Measurements from ENCODE around the gene HOXB8.

HOXB8 gene

DNA sequence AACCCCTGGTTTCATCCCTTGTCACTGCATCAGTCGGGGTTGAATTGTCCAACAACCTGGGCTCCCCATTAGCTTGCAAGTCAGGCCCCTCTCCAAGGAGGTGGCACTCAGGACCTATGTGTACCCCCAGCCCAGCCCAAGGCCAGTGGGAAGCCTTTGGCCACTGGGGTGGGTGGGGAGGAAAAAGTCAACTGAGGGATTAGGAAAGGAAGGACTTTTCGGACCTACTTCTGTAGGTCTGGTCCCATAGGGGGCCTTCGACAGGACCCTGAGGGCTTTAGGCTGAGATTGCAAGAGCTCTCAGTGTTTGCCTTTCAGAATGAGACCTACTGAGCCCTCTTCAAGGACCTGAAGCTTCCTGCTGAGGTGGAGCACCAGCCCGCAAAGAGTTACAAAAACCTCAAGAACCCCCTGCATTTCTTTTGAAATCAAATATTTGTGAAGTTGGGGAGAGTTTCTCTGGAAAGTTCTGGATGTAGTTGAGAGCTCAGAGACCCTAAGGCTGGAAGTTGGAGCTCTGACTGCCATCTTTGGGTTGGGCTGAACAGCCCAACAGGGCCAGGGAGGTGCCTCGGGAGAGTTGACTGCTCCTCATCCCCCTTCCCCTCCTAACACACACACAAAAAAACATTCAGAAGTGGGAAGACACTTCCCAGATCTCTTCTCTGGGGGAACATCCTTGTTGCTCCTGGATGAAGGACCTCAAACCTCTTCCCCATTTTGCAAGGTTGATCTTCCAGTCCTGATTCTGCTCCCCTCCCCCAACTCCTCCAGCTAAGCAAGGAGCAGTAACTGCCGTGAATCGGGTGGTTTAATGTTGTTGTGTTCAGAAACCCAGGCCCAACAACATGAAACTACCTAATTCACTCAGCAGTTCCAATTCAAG lies 16.8 kb upstream of the HOXB8 start:
- DNase-seq: no peak
- no peak overlapping the region for H3K27ac Mint-ChIP-seq
- no peaks in the 10 kb centered on the region for H3K36me3 Mint-ChIP-seq
- no peak overlapping the region for H3K4me3 Mint-ChIP-seq
- no peaks in the 10 kb centered on the region for H3K9me3 Mint-ChIP-seq
- CTCF ChIA-PET: interaction anchor here (1.2 to 1.9 kb wide), 4 partner anchors 11 to 41 kb away, joined by 3 to 5 read pairs (median 4); no protein-coding TSS in a partner anchor
- H3K27me3 Mint-ChIP-seq: peaks cover 100% of the 10 kb centered on the region
- peaks cover 18% of the 10 kb centered on the region for H3K4me1 Mint-ChIP-seq

DNA sequence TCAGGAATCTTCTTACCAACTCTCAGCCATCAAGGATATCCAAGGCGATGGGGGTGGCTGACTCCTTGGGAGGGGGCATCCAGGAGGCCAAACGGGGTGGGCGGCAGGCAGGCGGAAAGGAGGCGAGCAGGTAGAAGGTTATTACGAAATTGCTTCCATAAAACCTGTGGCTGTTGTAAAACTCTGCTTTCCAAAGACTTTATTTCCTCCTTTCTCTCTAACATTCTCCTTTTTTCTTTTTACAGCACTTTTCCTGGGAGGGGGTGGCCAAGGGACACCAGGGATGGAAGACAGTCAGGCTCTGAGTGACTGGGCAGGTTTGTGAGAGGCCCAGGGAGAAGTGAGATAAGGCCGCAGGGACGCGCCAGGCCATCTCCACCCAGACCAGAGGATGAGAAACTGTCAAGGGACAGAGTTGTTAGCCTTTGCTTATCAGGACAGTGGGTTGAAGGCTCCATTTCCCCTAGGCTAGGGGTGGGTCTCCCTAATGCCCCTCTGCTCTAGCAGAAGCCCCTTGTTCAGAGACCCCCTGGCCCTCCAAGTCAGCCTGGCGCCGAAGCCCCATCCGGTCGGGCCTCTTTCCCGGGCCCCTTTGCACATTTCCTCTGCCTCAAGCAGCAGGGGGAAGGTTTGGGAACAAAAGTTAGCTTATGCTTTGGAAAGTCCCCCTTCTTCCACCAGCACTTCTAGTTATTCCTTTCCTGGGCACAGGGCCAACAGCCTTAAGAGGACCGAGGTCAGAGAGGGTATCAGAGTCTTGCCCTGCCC lies 16.0 kb upstream of the HOXB8 start:
- no peak for DNase-seq
- H3K27ac Mint-ChIP-seq: no peak overlapping the region
- H3K9me3 Mint-ChIP-seq: no peaks in the 10 kb centered on the region
- H3K4me3 Mint-ChIP-seq: no peak overlapping the region
- peaks cover 100% of the 10 kb centered on the region for H3K27me3 Mint-ChIP-seq
- no peaks in the 10 kb centered on the region for H3K36me3 Mint-ChIP-seq
- CTCF ChIA-PET: interaction anchor here (1.2 to 1.3 kb wide), 2 partner anchors 29 to 40 kb away, joined by 4 read pairs; no protein-coding TSS in a partner anchor
- H3K4me1 Mint-ChIP-seq: peaks cover 17% of the 10 kb centered on the region

DNA sequence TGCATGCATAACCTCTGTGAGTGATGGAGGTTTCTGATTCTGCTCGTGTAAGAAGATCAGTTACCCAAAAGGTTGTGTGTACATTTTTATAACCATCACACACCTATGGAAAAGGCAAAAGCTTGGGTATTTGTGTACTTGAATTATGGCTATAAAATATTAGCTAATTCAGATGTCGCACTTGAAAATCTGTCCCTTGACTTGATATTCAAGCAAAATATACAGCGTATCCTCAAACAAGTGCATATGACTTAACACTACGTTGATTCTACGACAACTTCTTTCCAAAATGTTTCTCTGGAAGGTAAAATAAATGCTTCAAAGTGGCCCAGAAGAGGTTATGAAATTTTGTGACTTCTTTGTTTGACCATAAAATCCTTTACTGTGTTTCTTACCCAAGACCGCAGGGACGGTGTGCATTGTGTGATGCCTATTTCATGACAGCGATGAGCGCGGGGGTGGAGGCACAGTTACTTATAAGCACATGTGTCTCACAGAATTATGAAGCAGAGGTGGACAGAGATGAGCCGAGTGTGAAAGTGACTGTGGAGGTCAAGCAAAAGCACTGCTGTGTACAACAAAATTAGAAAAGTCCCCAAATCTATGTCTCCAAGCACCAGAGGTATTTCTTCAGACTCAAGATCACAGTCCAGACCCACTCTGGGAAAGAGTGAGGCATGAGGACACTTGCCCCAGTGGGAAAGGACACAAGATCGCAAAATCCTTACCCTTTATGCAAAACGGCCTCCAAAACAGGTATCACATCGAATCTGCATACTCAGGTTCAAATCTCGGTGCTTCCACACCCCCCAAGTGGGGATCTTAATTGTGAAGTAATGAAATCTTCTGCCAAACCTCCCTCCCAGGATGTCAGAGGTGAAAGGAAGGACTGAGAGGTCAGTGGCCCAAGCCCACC lies 15.2 kb upstream of the HOXB8 start:
- no peaks in the 10 kb centered on the region for H3K9me3 Mint-ChIP-seq
- no peak overlapping the region for H3K4me3 Mint-ChIP-seq
- H3K27ac Mint-ChIP-seq: no peak overlapping the region
- DNase-seq: no peak
- H3K27me3 Mint-ChIP-seq: peaks cover 100% of the 10 kb centered on the region
- no peaks in the 10 kb centered on the region for H3K36me3 Mint-ChIP-seq
- peaks cover 20% of the 10 kb centered on the region for H3K4me1 Mint-ChIP-seq
- CTCF ChIA-PET: no interaction called here

GRCh38 chr17:48629411-48629759 lies 14.3 kb upstream of the HOXB8 start:
- Mint-ChIP-seq H3K36me3 (no peaks in the 10 kb centered on the region), H3K4me1 (peaks cover 20% of the 10 kb centered on the region), H3K27ac (no peak overlapping the region), H3K9me3 (no peaks in the 10 kb centered on the region), H3K4me3 (no peak overlapping the region), H3K27me3 (peaks cover 100% of the 10 kb centered on the region)
- CTCF ChIA-PET: interaction anchor here (1.2 kb wide), 1 partner anchor 18 kb away, joined by 4 read pairs; no protein-coding TSS in a partner anchor
- no peak for DNase-seq

DNA sequence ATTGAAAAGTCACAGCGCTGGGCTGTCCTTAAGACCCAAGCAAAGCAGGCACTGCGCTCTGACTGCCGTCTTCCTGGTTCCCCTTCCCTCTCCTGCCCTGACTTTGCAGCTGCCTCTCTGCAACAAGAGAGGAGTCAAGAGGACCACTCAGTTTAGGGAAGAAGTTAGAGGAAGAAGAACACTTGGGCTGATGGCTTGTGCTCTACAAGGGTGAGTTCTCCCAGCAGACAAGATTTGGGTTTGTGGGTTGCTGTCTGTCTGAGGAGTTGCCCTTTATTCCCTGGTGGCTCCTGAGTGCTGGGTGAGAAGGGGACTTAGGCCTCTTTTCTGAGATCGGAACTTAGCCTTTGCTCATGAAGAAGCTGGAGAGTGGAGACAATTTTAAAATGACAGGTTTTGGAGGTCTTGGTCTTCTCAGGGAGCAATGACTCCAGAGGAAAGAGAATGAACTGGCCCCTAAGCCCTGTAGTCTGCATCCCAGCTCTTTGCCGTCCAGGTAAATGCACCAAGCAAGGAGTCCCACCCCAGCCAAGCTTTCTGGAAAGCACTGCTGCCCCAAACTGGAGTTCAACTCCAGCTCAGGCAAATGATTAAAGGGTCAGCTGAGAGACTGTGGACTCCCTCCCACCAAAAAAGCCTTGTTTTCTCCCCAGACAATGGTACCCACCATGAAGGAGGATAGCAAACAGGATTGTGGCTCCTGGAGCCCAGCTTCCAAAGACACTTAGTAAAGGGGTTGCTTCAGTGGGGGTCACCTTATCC lies 13.7 kb upstream of the HOXB8 start:
- H3K36me3 Mint-ChIP-seq: no peaks in the 10 kb centered on the region
- H3K4me3 Mint-ChIP-seq: no peak overlapping the region
- no peaks in the 10 kb centered on the region for H3K9me3 Mint-ChIP-seq
- no peak overlapping the region for H3K27ac Mint-ChIP-seq
- H3K4me1 Mint-ChIP-seq: peaks cover 23% of the 10 kb centered on the region
- DNase-seq: no peak
- CTCF ChIA-PET: interaction anchor here (1.2 kb wide), 1 partner anchor 19 kb away, joined by 4 read pairs; no protein-coding TSS in a partner anchor
- peaks cover 100% of the 10 kb centered on the region for H3K27me3 Mint-ChIP-seq

DNA sequence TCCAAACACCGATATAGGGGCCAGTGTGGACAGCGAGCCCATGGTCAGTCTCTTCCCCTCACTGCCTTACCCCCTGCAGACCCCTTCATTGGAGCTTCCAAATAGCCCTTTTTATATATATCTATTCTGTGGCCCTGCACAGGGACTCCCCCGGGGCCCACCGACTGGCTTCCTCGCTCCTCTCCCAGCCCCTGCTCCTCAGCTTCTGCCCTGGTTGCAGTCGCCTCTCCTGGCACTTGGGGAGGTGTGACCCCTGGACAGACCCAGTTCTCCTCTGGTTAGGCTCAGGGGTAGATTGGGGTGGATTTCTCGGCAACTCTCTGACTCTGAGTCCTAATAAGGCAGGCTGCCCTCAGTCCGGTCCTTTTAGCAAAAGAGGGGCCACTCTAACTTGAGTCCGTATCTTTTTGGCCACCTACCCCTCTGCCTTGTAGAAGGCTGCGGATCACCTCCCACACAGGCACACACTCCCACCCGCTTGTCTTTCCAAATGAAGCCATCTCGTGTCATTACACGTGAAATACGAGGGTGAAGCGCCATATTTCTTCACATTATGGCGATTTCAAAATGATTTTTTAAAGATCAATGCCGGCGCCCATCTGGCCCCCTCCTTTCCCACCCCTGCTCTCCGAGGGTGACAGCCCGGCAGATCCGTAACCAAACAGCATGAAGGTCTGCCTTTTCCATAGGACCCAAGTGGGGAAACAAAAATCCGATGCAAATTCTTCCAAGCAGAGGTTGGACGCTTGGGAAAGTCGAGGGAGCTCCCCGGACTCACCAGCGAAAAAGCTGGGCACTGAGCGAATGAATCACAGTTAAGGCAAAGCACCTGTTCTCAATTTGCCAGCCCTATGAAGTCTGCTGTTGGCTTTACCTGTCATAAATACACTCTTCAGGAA lies 12.8 kb upstream of the HOXB8 start:
- Mint-ChIP-seq H3K27me3 (peaks cover 100% of the 10 kb centered on the region), H3K4me1 (peaks cover 19% of the 10 kb centered on the region), H3K36me3 (no peaks in the 10 kb centered on the region), H3K9me3 (no peaks in the 10 kb centered on the region), H3K27ac (no peak overlapping the region), H3K4me3 (no peak overlapping the region)
- CTCF ChIA-PET: interaction anchor here (0.7 kb wide), 1 partner anchor 9 kb away, joined by 3 read pairs; no protein-coding TSS in a partner anchor
- DNase-seq: no peak

- H3K4me1 Mint-ChIP-seq: peaks cover 17% of the 10 kb centered on the region
- H3K27me3 Mint-ChIP-seq: peaks cover 100% of the 10 kb centered on the region
- no peak for DNase-seq
- no peaks in the 10 kb centered on the region for H3K36me3 Mint-ChIP-seq
- no peak overlapping the region for H3K27ac Mint-ChIP-seq
- no peaks in the 10 kb centered on the region for H3K9me3 Mint-ChIP-seq
- no peak overlapping the region for H3K4me3 Mint-ChIP-seq
- CTCF ChIA-PET: interaction anchor here (0.7 to 2.5 kb wide), 4 partner anchors 8 to 124 kb away, joined by 3 to 13 read pairs (median 8); partner anchors contain the start of gene HOXB8
Observed at GRCh38 chr17:48627118-48627597, 12.1 kb upstream of the HOXB8 start.

DNA sequence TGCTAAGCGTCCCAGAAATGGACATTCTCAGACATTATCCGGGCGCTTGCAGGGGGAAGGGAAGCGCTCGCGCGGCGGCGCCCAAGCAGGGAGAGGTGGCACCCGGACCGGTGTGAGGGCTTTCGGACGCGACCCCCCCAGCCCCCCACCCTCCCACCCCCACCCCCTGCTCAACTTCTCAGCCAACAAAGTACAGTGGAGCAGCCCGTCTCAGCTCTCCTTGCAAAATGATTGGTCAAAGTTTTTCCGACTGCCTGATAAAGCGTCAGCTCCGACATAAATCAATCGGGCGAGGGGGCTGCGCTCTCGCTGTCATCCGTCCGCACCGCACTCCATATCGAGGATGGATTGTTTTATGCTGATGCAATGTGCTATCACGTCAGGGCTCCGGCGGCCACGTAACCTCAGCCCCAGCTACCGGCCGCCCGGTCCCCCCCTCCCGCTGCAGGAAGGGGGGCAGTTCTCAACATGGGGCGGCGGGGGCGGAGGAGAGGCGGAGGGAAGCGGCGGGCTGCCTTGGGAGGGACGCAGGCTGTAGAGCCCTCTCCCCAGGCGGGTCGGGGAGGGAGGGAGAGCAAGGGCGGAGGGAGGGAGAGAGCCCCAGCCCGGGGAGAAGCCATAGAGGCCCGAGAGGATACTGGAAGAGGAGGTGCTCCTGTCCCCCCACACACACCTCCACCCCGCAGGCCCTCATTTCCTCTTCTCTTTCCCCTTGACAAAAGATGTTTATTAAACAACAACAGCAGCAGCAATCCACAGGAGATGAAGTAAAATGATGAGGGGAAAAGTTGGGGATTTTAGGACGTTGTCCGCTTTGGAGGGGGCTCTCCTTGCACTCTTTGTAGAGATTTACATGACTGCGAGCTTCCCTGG lies 11.4 kb upstream of the HOXB8 start, which contains the start of gene HOXB9:
Gene HOXB9 (minus strand): TSS at position 114 of the 873 bp plus-strand sequence. CDS start 89 bp downstream, at position 25.
- peak; percentile 47 for DNase-seq

DNA sequence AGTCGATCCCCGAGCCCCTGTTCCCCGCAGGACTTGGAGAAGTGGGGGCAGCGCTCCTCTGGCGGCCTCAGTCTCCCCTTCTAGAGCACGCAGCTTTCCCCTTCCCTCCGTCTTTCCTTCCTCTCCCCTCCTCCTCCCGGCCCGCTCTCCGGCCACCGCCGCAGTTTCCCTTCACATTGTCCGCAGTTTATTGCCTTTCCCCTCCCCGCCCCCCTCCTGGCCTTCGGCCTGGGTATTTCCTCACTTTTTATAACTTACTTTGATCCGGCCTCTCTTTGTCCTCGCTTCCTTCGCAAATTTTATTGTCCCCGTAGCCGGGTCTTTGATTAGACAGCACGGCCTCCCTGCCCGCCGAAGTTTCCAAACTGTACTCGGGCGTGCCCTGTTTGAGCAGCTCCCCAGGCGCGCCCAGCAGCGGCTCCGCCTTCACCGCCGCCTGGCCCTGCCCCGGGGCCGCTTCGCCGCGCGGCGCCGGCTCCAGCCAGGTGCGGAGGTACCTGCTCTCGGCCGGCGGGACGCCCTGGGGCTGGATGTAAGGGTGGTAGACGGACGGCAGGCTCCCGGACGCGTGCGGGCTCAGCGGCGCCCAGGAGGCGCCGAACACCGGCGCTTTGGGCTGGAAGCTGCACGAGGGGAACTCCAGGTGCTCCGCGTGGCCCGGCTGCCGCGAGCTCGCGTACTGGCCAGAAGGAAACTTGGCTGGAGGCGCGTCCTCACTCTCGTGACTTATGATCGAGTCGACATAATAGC lies 10.6 kb upstream of the HOXB8 start:
- DNase-seq: peak; percentile 49
- peak overlapping the region; percentile 64 for H3K4me3 Mint-ChIP-seq

More for the DNA sequence above, 11.4 kb upstream of the HOXB8 start, which contains the start of gene HOXB9:
- no peaks in the 10 kb centered on the region for H3K9me3 Mint-ChIP-seq
- CTCF ChIA-PET: interaction anchor here (1.7 to 2.5 kb wide), 3 partner anchors 10 to 125 kb away, joined by 4 to 13 read pairs (median 11); partner anchors contain the start of gene HOXB8
- H3K36me3 Mint-ChIP-seq: no peaks in the 10 kb centered on the region
- H3K27ac Mint-ChIP-seq: no peak within 1 kb of the TSS
- peak within 1 kb of the TSS; percentile 64 for H3K4me3 Mint-ChIP-seq
- H3K4me1 Mint-ChIP-seq: peaks cover 17% of the 10 kb centered on the region
- H3K27me3 Mint-ChIP-seq: peaks cover 100% of the 10 kb centered on the region

GRCh38 chr17:48624544-48625494 lies 9.7 kb upstream of the HOXB8 start:
- peaks cover 17% of the 10 kb centered on the region for H3K4me1 Mint-ChIP-seq
- H3K36me3 Mint-ChIP-seq: no peaks in the 10 kb centered on the region
- H3K9me3 Mint-ChIP-seq: no peaks in the 10 kb centered on the region
- no peak overlapping the region for H3K27ac Mint-ChIP-seq
- CTCF ChIA-PET: interaction anchor here (0.7 to 2.5 kb wide), 6 partner anchors 10 to 127 kb away, joined by 3 to 13 read pairs (median 4); partner anchors contain the start of gene HOXB8
- peaks cover 100% of the 10 kb centered on the region for H3K27me3 Mint-ChIP-seq
- DNase-seq: peak; percentile 41
- H3K4me3 Mint-ChIP-seq: no peak overlapping the region

More for the DNA sequence above, 10.6 kb upstream of the HOXB8 start:
- CTCF ChIA-PET: interaction anchor here (1.0 to 2.5 kb wide), 5 partner anchors 11 to 126 kb away, joined by 3 to 13 read pairs (median 4); partner anchors contain the start of gene HOXB8
- Mint-ChIP-seq H3K4me1 (peaks cover 17% of the 10 kb centered on the region), H3K36me3 (no peaks in the 10 kb centered on the region), H3K27me3 (peaks cover 100% of the 10 kb centered on the region), H3K27ac (no peak overlapping the region), H3K9me3 (no peaks in the 10 kb centered on the region)

Measured in activated naive CD4-positive, alpha-beta T cell treated with anti-CD3 and anti-CD28 coated beads, Interleukin-2, amount 10 ng/mL, durations not matched to agents 7 days and 5 days (primary cell).